ENCODE results near the gene AKR1B15.

GRCh38 chr7:134510646-134511045 is 38.3 kb upstream of the AKR1B15 start:
- TF ChIP-seq CTCF (IDR thresholded peaks at IDR 0.05) (no peak), POLR2A (IDR thresholded peaks at IDR 0.05) (no peak)

All from uterus (tissue), 2 donors.